Left ventricle myocardium inferior (tissue), 1 donor: ENCODE results near the gene PEX5L. TPM values are rescaled to one million over a fixed set of nuclear protein-coding genes. Genes with fewer than 3 reads are reported as not detected.

Experiments used
- DNase-seq: peaks from one replicate; pipeline ENCODE4 v3.0.0-alpha.2; 2020
- H3K27ac ChIP-seq: fragments of 200-600 bp; replicated peaks from 2 replicates; pipeline ENCODE4 v1.8.0; 2021
- H3K27me3 ChIP-seq: fragments of 200-600 bp; 2 replicates; pipeline ENCODE4 v1.8.0; 2021; ENCODE audit warnings: low read depth
- H3K36me3 ChIP-seq: fragments of 200-600 bp; 2 replicates; pipeline ENCODE4 v1.8.0; 2021
- H3K4me1 ChIP-seq: fragments of 200-600 bp; 2 replicates; pipeline ENCODE4 v1.8.0; 2021
- H3K4me3 ChIP-seq: fragments of 200-600 bp; 2 replicates; pipeline ENCODE4 v1.8.0; 2021; ENCODE audit warnings: mild to moderate bottlenecking, moderate library complexity
- H3K9me3 ChIP-seq: fragments of 200-600 bp; replicated peaks from 2 replicates; pipeline ENCODE4 v1.8.0; 2021
- CTCF ChIP-seq: fragments of 200-600 bp; IDR thresholded peaks from 2 replicates; pipeline ENCODE4 v1.8.0; 2021; ENCODE audit warnings: antibody characterized with exemption, mild to moderate bottlenecking, borderline replicate concordance
- intact Hi-C: fragments of 100-400 bp; cut with micrococcal nuclease; formaldehyde crosslinking; loops from one replicate; pipeline ENCODE4 v1.11.0; 2022
- total RNA-seq: library from RNA; stranded (reverse); fragmentation: NEBNext Ultra II Directional; extraction: Animal tissue kit (Norgen Biotek cat#: 25700); gene quantifications from one replicate; pipeline ENCODE4 v1.2.1, GENCODE V29; 2021
- donor health status: DM: no; HTN: yes; CAD: no; lungs with severe emphysema.

PEX5L gene
- total RNA-seq, 1 donor from 2014 or later: 0.41 TPM

GRCh38 chr3:179766416-179767133 is 270.2 kb downstream of the PEX5L start:
- H3K9me3 ChIP-seq: no peaks in the 10 kb centered on the region
- no peak overlapping the region for H3K4me3 ChIP-seq
- H3K27me3 ChIP-seq: no peaks in the 10 kb centered on the region
- no peak for TF ChIP-seq CTCF
- intact Hi-C loops: no loop called here
- peaks cover 39% of the 10 kb centered on the region for H3K4me1 ChIP-seq
- peaks cover 73% of the 10 kb centered on the region for H3K36me3 ChIP-seq
- no peak for DNase-seq
- peak overlapping the region; percentile 39 for H3K27ac ChIP-seq

GRCh38 chr3:179765396-179765795 is 271.3 kb downstream of the PEX5L start:
- intact Hi-C loops: no loop called here
- DNase-seq: no peak

GRCh38 chr3:179760944-179761343 is 275.8 kb downstream of the PEX5L start:
- intact Hi-C loops: no loop called here
- no peak for DNase-seq

More at GRCh38 chr3:179765396-179765795, 271.3 kb downstream of the PEX5L start:
- H3K4me1 ChIP-seq: peaks cover 29% of the 10 kb centered on the region
- H3K4me3 ChIP-seq: no peak overlapping the region
- peak overlapping the region; percentile 39 for H3K27ac ChIP-seq
- H3K36me3 ChIP-seq: peaks cover 74% of the 10 kb centered on the region
- no peaks in the 10 kb centered on the region for H3K9me3 ChIP-seq
- no peaks in the 10 kb centered on the region for H3K27me3 ChIP-seq
- TF ChIP-seq CTCF: no peak

GRCh38 chr3:179750720-179751328 is 285.9 kb downstream of the PEX5L start:
- H3K4me3 ChIP-seq: no peak overlapping the region
- H3K27me3 ChIP-seq: no peaks in the 10 kb centered on the region
- DNase-seq: no peak
- H3K27ac ChIP-seq: no peak overlapping the region
- peaks cover 26% of the 10 kb centered on the region for H3K36me3 ChIP-seq
- intact Hi-C loops: no loop called here
- TF ChIP-seq CTCF: peak; percentile 54
- H3K4me1 ChIP-seq: peaks cover 2% of the 10 kb centered on the region
- H3K9me3 ChIP-seq: no peaks in the 10 kb centered on the region

More at GRCh38 chr3:179760944-179761343, 275.8 kb downstream of the PEX5L start:
- Histone ChIP-seq H3K27me3 (no peaks in the 10 kb centered on the region), H3K4me3 (no peak overlapping the region), H3K4me1 (peaks cover 18% of the 10 kb centered on the region), H3K9me3 (no peaks in the 10 kb centered on the region), H3K27ac (no peak overlapping the region), H3K36me3 (peaks cover 82% of the 10 kb centered on the region)
- no peak for TF ChIP-seq CTCF

GRCh38 chr3:179745716-179746115 is 291.0 kb downstream of the PEX5L start:
- TF ChIP-seq CTCF: no peak
- peaks cover 24% of the 10 kb centered on the region for H3K4me1 ChIP-seq
- intact Hi-C loops: no loop called here
- no peak for DNase-seq
- H3K27ac ChIP-seq: no peak overlapping the region
- peaks cover 34% of the 10 kb centered on the region for H3K36me3 ChIP-seq
- H3K9me3 ChIP-seq: no peaks in the 10 kb centered on the region
- H3K4me3 ChIP-seq: no peak overlapping the region
- H3K27me3 ChIP-seq: no peaks in the 10 kb centered on the region
